Measurements from ENCODE around the gene MITF. TPM values are rescaled to one million over a fixed set of nuclear protein-coding genes. Genes with fewer than 3 reads are reported as not detected.

Gene MITF
- total RNA-seq, 1 donor from 2014 or later, result 28.8 TPM

DNA sequence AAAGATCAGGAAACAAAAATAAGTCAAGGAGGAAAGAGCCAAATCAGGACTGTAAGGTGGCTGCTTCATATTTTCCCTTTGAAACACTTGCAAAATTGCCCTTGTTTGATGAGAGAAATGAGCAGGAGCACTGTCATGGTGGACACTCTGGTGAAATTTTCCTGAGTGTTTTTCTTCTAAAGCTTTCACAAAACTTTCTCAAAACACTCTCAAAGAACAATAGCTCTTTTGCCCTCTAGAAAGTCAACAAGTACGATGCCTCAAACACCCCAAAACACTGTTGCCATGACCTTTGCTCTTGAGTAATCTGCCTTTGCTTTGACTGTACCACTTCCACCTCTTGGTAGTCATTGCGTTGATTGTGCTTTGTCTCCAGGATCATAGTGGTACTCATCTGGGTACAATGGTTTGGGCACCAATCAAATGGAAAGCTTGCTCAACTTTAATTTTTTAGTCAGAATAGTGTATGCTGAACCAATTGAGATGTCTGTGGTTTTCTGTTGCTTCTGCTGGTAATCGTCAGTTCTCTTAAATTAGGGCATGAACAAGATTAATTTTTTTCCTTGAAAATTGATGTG lies 13.2 kb upstream of the MITF start:
- no peak for DNase-seq

DNA sequence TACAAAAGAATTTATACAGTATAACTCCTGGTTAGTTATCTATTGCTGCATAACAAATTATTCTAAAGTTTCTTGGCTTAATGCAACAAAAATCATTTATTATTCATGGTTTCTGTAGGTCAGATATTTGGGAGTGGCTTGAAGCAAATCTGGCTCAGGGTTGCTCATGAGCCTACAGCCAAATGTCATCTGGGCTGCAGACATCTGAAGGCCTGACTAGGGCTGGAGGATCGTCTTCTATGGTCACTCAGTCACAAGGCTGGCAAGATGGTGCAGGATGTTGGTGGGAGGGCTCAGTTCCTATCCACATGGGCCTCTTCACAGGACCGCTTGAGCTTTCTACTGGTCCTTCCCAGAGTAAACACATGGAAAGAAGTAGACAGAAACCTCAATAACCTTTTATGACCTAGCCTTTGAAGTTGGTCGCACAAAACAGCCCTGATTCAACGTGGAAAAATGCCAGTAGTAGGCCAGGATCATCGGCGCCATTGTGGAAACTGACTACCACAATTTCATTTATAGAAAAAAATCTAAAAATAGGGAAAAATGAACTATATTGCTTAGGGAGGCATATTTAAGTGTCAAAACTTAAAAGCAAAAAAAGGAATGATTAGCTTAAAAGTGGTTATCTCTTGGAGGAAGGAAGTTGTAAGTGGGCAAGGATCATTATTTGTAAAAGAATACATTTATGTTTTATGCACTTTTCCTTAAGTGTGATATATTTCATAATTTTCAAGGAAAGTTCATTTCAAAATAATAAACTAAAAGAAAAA lies 9.9 kb upstream of the MITF start:
- no peak for DNase-seq

DNA sequence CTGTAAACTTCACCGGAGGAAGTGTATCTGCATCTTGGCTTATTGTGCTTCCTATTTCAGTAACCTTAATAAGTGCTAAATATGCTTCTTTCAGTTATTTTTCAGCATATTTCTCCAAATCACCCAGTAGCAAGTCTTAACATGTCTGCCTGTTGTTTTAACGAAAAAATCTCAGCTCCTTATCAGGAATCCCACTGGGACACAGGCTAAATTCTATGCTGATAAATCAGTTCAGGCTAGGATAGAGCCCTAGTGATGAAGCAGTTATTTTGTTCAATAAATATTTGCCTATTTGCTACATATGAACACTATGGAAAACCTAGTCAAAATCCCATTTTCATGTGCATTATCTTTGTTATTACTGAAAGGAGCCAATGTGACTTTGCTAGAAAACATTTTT lies 8.2 kb upstream of the MITF start:
- DNase-seq, result no peak

DNA sequence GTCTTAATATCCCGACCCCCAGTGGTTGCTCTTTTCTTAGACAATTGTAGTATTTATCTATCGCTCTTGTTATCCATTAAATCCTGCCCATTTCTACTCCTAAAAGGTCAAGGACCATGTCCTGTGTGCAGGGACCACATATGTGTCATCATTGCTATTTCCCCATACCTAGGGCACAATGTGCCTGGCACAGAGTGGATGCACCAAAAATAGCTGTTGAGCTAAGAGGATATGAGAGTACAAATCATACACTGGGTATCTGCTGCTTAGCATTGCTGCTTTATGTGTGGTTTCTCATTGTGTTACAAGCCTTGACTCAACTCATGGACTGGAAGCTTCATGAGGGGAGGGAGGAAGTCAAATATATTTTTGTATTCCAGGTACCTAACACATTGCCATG lies 3.4 kb upstream of the MITF start:
- no peak for DNase-seq

DNA sequence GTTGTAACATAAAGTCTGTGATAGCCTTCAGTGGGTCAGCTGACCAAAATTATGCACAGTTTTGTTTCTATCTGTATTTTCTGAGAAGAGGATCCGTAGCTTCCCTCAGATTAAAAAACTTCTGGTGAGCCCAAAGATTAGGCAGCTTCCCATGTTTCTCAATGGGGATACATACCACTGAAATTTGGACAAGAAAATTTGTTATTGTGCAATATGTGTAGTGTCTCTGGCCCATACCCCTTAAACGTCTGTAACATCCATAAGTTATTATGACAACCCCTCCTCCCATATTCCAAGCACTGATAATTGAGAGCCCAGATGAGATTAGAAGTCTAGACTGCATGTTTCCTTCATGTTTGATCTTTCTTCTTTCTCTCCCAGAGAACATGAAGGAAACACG lies 1.9 kb upstream of the MITF start:
- no peak for DNase-seq

DNA sequence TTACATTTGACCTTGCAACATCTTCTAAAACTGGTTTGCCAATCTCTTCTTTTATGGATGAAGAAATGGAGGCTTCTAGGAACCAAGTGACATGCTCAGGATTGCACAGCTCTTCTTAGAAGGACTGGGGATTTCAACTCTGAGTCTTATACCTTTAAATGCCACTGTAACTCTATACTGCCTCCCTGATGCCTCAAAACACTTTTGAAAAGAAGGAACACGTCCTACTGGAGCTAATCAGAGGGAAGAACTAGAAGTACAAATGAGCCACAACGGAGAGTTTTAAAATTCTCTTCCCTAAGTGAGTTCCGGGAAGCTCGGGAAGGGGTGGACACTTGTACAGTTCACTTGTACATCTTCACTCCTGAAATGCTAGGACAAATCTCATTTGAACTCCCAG lies 949 bp upstream of the MITF start:
- DNase-seq, result peak; percentile 33

DNA sequence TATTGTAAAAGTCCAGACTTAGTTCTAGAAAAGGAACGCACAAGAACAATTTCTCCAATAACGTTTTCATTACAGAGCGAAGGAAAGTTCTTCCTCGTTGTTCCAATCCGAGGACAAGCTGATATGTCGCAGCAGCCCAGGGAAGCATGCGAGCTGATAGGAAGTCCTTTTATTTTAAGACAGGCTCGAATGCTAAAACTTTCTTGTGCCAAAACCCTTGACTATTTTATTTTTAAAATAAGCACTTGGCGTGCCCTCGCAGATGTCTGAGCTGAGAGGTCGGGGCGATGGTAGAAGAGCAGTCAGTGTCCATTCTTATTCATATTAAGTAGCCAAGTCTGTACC lies 433 bp upstream of the MITF start:
- no peak for DNase-seq

DNA sequence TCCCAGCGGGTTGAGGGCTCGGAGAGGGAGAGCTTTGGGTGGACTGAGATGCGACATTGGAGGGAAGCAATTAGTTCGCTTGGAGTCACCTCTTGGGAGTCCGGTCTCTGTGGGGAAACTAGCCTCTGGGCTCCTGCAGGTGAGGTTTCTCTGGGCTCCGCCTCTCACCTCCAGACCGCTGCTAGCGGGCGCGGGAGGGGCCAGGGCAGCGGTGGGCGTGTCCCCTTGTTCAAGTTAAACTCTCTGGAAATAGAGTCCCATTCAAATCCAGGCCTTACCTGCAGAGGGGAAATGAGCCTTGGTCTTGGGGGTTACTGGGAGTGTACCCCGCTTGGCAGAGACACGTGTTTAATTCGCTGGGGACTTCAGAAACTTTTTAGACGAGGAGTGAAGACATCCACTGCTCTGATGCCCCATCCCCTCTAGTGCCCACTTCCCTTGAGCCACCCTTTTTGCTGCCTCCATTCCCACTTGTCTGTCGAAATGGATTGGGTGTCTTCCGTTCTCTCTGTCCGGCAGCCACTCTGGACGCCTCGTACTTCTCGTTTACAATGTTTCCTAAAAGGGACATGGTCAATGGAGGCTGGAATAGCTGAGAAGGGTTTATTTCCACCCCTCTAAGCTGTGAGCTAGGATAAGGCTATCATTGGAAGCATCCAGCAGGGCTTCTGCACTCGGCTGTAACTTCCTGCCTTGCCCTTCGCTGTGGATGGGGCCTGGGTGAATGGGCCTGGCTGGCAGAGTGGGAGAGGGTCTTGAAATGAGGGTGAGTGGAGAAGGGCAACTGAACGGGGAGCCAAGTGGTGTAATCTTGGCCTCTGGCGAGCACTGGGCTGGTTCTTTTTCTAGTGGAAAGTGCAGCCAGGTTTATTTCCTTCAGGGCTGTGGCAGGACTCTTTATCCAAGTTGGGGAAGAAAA lies 1.1 kb downstream of the MITF start:
- DNase-seq, result peak; percentile 20

DNA sequence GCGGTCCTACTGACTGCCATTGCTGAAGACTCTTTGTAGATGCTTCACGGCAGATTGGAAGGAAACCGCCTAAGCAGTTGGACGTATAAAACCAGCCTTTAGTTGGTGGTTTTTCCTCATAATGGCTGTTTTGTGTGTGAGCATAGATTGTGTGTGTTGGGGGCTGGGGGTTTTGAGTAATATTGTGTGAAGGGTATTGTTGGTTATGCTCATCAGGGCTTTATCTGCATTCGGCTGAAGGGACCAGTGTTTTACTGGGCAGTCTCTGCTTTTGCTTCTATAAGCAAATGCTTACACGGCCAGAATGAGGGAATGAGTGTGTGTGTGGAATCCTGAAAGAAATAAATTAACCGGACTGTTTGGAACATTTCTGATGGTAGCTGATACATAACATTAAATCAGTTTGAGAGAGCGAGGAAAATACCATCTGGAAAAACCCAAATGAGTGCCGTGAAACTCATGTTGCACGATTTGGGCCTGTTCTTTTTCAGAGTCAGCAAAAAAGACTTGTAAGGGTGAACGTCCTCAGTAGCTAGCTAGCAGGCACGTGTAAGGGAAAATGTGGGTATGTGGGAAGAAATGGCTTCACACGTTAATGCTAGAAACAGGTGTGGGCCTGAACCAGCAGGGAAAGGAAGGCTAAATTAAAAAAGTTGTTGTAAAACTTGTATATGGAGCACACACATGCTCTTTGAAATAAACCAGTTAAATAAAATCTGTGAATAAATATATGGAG lies 1.9 kb downstream of the MITF start:
- DNase-seq, result peak; percentile 8

DNA sequence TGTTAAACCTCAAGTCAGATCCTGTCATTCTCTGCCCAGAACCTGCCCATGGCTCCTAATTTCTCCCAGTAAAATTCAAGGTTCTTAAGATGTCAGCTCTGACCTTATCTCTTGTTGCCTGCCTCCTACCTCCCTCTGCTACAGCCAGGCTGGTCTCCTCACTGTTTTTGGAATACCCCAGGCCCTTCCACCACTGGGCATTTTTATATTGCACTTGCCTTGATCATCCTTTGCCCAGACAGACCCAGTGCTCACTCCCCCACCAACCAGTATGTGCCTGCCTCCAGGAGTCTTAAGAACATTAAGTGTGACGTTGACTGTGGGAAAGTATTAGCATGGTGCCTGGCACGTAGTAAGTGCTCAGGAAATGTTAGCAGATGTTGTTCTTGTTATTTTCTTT lies 3.1 kb downstream of the MITF start:
- no peak for DNase-seq

DNA sequence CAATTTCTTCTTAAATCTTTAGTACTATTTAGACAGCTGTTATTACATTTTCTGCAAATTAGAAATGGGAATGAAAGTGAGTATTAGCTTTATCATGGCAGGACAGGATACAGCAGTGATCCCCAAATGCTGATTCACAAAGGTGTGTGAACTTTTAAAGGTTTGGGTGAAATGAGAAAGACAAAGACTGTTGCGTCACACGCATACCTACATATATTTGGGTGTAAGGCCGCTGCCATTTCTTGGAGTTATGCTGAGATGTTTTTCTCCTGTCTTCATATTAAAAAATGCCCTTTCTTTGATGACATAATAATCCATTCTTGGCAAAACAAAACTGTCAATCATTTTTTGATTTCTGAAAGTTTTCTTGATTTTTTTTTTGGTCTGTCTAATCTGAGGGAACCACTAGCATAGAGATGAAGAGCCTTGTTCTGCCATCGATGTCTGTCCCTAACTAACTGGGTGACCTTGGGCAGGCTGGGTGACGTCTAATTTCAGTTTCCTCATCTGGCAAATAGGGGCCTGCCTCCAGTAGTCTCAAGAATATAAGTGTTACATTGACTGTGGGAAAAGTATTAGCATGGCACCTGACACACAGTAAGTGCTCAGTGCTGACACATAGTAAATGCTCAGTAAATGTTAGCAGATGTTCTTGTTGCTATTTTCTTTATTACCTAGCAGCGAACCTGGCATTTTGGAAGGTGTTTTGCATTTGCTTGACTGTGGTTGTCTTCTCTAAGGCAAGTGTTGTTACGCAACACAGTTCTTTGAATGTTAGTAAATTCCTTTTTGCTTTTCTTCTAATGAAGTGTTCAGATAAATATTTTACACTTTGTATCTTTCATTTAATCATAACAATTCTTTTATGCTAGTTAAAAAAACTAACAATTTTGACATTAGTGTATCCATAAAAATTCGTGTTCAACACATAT lies 5.0 kb downstream of the MITF start:
- DNase-seq, result no peak

DNA sequence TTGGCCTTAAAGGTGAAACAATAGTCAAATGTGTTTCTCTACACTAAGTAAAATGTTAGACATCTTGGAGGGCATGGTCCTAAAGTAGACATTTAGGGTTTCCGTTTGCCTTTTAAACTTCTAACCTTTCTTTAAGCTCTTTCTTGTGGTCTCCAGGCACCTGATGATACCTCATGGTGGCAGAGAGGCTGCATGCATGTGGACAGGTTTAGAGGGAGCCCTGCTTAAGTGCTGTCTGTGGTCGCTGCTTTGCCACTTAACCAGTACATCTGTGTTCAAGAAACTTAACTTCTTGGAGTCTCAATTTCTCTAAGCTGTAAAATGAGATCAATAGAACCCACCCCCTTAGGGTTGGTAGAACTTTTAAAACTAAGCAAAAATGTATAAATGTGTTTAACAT lies 6.2 kb downstream of the MITF start:
- no peak for DNase-seq

DNA sequence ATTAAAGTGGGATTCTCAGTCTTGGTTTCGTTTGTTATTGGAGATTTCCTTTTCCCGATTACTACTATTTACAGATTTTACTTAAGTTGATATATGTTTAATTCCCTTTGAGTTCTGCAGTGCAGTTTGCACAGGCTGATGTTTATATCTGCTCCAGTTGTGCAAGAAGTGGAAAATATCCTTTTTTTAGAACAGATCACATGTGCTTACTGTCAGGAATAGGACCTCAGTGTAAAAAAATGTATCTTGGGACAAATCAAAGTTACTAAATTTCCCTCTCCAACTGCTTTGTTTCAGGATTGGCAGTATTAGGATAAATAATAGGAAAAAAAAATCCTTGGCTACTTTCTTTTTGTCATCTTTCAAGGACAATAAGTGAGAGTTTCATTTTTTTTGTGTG lies 6.9 kb downstream of the MITF start:
- DNase-seq, result peak; percentile 46

DNA sequence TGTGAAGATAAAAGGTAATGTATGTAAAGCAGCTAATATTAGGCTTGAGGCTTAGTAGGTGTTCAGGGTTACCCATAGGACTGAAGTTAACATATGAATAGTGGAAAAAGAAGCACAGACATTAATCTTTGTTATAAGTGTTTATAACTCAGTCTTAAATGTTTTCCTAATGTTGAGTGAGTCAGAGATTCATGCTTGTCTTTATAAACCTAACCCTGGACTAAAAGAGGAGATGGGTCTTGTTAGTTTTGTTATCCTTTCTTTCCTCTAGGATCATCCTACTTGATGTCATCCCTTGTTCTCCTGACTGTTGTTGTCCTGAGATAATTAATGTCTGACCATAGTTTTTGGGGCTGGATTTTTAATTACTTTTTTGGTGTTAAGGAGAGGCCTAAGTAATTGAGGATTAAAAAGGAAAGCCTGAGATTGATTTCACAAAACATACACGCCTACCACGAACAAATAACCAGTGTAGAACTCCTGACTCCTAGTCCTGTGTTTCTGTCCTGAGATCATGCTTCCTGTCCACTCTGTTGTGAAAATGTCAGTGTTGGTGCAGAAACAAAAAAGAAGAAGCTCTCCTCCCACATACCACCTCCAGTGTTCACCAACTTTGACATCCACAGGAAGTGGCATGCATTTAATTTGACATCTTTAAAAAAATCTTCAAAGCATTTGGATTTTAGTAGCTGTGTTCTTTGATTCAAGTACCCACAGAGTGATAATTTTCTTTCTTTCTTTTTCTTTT lies 8.4 kb downstream of the MITF start:
- no peak for DNase-seq

DNA sequence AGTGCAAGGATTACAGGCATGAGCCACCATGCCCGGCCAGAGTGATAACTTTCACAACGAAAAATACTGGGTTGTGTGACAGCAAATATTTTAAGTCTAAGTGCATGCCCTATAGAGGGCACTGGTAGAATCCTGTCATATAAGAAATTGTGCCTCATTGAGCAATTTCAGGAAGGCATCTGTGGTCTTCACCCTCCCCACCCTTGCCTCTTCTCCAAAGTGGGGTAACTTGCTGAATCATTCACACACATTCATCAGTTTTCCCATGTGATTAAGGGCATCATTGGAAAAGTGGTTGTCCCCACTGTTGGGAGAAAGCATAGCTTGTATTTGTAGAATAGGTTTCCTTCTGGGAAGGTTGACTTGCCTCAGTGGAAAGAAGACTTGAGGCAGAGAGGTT lies 9.2 kb downstream of the MITF start:
- DNase-seq, result no peak

DNA sequence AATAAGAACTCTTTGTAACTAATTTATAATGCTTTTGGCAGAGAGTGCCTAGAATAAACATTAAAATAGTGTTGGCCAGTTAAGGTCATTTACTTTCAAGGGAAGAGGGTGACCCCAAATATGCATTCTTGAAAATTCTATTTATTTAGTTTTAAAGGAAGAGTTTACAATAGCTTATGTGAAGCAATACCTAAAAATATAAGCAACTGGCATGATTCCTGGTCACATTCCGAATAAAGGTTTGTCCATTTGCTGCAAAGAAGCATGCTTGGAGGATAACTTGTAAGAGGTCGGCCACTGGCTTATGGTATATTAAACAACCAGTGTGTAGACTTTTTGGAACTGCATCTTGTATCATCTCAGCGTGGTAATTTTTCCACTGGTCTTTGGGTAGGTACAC lies 10.2 kb downstream of the MITF start:
- no peak for DNase-seq

DNA sequence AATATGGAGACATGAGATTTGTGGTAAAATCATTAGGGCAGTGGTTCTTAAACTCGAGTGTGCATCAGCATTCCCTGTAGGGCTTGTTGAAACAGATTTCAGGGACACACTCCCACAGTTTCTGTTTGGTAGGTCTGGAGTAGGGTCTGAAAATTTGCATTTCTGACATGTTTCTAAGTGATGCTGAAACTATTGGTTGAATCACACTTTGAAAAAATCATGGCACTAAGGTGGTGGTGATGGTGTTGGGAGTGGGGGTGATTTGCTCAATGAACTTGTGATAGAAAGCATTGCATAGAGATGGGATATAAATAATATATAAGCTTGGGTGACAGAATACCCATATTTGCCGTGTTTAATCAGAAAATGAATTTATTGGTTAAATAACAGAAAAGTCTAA lies 11.3 kb downstream of the MITF start:
- DNase-seq, result no peak

DNA sequence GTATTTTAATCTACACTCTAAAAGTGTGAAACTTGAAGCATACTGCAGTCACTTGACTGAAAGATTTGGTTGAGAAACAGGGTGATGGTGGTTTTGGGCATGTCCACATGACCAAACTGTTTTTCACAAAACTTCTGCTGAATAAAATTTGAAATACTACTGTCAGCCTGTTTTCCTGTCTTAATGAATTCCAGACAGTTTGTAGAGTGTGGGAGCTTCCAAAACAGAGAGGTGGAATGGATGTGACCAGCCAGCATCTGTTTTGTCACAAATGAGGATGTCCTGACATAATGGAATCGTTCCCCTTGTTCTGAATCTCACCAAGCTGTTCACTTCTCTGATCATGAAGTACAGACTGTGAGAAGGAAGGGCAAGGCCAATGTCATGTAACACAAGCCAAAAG lies 11.8 kb downstream of the MITF start:
- no peak for DNase-seq

DNA sequence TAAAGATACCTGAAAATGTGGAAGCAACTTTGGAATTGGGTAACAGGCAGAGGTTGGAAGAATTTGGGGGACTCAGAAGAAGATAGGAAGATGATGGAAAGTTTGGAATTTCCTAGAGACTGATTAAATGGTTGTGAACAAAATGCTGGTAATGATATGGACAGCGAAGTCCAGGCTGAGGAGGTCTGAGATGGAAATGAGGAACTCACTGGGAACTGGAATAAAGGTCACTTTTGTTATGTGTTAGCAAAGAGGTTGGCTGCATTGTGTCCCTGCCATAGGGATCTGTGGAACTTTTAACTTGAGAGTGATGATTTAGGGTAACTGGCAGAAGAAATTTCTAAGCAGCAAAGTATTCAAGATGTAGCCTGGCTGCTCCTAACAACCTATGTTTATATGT lies 13.0 kb downstream of the MITF start:
- DNase-seq, result no peak

DNA sequence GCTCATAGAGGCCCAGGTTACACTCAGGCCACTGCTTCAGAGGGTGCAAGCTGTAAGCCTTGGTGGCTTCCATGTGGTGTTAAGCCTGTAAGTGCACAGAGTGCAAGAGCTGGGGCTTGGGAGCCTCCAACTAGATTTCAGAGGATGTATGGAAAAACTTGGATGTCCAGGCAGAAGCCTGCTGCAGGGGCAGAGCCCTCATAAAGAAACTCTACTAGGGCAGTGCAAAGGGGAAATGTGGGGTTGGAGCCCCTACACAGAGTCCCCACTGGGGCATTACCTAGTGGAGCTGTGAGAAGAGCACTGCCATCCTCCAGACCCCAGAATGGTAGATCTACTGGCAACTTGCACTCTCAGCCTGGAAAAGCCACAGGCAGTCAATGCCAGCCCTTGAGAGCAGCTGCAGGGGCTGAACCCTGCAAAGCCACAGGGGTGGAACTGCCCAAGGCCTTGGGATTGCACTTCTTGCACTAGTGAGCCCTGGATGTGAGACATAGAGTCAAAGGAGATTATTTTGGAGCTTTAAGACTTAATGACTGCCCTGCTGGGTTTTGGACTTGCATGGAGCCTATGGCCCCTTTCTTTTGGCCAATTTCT lies 14.0 kb downstream of the MITF start:
- no peak for DNase-seq
